Astrocyte (in vitro differentiated cells and primary cell): ENCODE results near the gene MMEL1. TPM values are rescaled to one million over a fixed set of nuclear protein-coding genes. Genes with fewer than 3 reads are reported as not detected.
A peak's percentile ranks its signal among the peaks of the same experiment; 100 is the strongest.

Experiments
- DNase-seq: peaks from one replicate; pipeline ENCODE4 v3.0.0-alpha.2; 2010; ENCODE audit warnings: low read depth
- FAIRE-seq: peaks from 2 replicates; lab custom pipeline; 2011; peaks lifted over from hg19 to GRCh38; lab: Jason Lieb, UNC
- H2AFZ ChIP-seq: 2 replicates; pipeline ENCODE4 v1.6.0; 2012; ENCODE audit warnings: low read depth, low read length, inconsistent platforms
- H3K27ac ChIP-seq: 2 replicates; pipeline ENCODE4 v1.5.1; 2011; ENCODE audit warnings: low read depth, low read length, inconsistent platforms
- H3K27me3 ChIP-seq: 2 replicates; pipeline ENCODE4 v1.6.0; 2011; ENCODE audit warnings: low read length, inconsistent platforms; ENCODE audit not compliant: insufficient read depth
- H3K36me3 ChIP-seq: 2 replicates; pipeline ENCODE4 v1.5.1; 2011; ENCODE audit warnings: low read length, inconsistent platforms; ENCODE audit not compliant: insufficient read depth
- H3K4me1 ChIP-seq: 2 replicates; pipeline ENCODE4 v1.5.1; 2011; ENCODE audit warnings: low read length, inconsistent platforms; ENCODE audit not compliant: insufficient read depth
- H3K4me2 ChIP-seq: 2 replicates; pipeline ENCODE4 v1.6.0; 2012; ENCODE audit warnings: low read length, inconsistent platforms
- H3K4me3 ChIP-seq: 2 replicates; pipeline ENCODE4 v1.5.1; 2011; ENCODE audit warnings: low read depth, mild to moderate bottlenecking, low read length, inconsistent platforms; ENCODE audit not compliant: insufficient read depth
- H3K79me2 ChIP-seq: 2 replicates; pipeline ENCODE4 v1.6.0; 2012; ENCODE audit warnings: mild to moderate bottlenecking, low read length, inconsistent platforms; ENCODE audit not compliant: insufficient read depth
- H3K9ac ChIP-seq: 2 replicates; pipeline ENCODE4 v1.6.0; 2012; ENCODE audit warnings: mild to moderate bottlenecking, low read length, inconsistent platforms
- H3K9me3 ChIP-seq: 2 replicates; pipeline ENCODE4 v1.5.1; 2012; ENCODE audit warnings: low read depth, mild to moderate bottlenecking, low read length, inconsistent platforms; ENCODE audit not compliant: insufficient read depth
- H4K20me1 ChIP-seq: 2 replicates; pipeline ENCODE4 v1.6.0; 2012; ENCODE audit warnings: low read length, inconsistent platforms; ENCODE audit not compliant: insufficient read depth
- H3K27ac Mint-ChIP-seq: one replicate; pipeline ENCODE4 v1.8.0; 2021; ENCODE audit warnings: mild to moderate bottlenecking, mixed read lengths; ENCODE audit not compliant: unreplicated experiment
- H3K27me3 Mint-ChIP-seq: one replicate; pipeline ENCODE4 v1.8.0; 2021; ENCODE audit warnings: low read depth, mixed read lengths; ENCODE audit not compliant: unreplicated experiment
- H3K36me3 Mint-ChIP-seq: one replicate; pipeline ENCODE4 v1.8.0; 2021; ENCODE audit warnings: low read depth, mixed read lengths; ENCODE audit not compliant: unreplicated experiment
- H3K4me1 Mint-ChIP-seq: one replicate; pipeline ENCODE4 v1.8.0; 2021; ENCODE audit warnings: low read depth, mixed read lengths; ENCODE audit not compliant: unreplicated experiment
- H3K4me3 Mint-ChIP-seq: one replicate; pipeline ENCODE4 v1.8.0; 2021; ENCODE audit warnings: mild to moderate bottlenecking, moderate library complexity, mixed read lengths; ENCODE audit not compliant: unreplicated experiment
- H3K9me3 Mint-ChIP-seq: one replicate; pipeline ENCODE4 v1.8.0; 2021; ENCODE audit warnings: mild to moderate bottlenecking, mixed read lengths; ENCODE audit not compliant: unreplicated experiment
- EZH2 ChIP-seq: IDR thresholded peaks from 2 replicates; pipeline ENCODE4 v1.6.1; 2012; ENCODE audit warnings: mild to moderate bottlenecking, low read length, inconsistent platforms; ENCODE audit not compliant: insufficient read depth
- total RNA-seq: library from RNA; stranded (reverse); gene quantifications from 2 replicates; pipeline ENCODE4 v1.2.1, GENCODE V29; 2021
- TF ChIP-seq, protein P1 (sequence below): IDR thresholded peaks from 2 replicates; pipeline ENCODE4 v1.5.1; 2011; ENCODE audit warnings: low read depth, mild to moderate bottlenecking, inconsistent platforms, low read length, moderate library complexity; ENCODE audit not compliant: insufficient read depth

Gene MMEL1
- total RNA-seq, 1 donor from 2014 or later: not detected

DNA sequence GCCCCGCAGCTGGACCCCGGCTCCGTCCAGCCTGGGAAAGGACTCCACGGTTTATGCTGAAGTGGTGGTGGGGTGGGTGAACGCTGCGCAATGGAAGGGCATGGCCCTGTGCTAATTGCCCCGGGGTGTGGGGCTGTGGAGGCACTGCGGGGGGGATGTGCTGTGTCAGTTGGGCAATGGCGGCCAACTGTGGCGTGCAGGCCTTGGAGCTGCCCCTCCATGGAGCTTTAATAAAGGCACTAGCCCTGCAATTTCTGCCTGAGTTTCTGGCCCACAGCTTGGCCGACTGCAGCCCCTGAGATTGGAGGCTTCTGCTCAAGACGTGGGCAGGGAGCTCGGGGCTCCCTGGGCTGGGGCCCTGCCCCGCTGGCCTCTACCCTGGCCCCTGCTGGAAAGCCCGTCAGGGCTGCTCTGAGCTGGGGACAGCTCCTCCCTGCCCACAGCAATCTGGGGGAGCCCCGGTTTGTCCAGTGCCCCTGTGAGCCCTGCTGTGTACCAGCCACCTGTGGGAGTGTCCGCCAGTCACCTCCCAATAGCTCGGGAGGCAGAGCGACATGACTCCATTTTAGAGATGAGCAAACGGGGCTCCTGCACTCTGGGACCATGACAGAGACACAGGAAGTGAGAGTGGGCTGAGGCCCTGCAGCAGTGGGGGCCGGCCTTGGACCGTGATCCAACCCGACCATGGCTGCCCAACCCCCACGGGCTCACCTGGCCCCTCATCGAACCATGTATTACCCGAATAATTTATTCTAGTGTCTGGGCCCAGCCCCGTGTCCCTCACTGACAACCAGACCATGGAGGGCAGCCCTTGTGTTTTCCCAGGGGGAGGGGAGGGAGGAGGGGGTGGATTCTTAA is 85.4 kb downstream of the MMEL1 start:
- no peaks in the 10 kb centered on the region for H4K20me1 ChIP-seq
- H3K9me3 ChIP-seq: no peaks in the 10 kb centered on the region
- Mint-ChIP-seq H3K4me3 (peak overlapping the region; percentile 76), H3K27ac (no peak overlapping the region), H3K4me1 (no peaks in the 10 kb centered on the region), H3K9me3 (no peaks in the 10 kb centered on the region), H3K36me3 (no peaks in the 10 kb centered on the region), H3K27me3 (peaks cover 6% of the 10 kb centered on the region)
- no peaks in the 10 kb centered on the region for H3K79me2 ChIP-seq
- peak overlapping the region; percentile 85 for H3K4me2 ChIP-seq
- H3K36me3 ChIP-seq: no peaks in the 10 kb centered on the region
- no peaks in the 10 kb centered on the region for H3K27me3 ChIP-seq
- H3K9ac ChIP-seq: peak overlapping the region; percentile 62
- TF ChIP-seq, protein P1, sequence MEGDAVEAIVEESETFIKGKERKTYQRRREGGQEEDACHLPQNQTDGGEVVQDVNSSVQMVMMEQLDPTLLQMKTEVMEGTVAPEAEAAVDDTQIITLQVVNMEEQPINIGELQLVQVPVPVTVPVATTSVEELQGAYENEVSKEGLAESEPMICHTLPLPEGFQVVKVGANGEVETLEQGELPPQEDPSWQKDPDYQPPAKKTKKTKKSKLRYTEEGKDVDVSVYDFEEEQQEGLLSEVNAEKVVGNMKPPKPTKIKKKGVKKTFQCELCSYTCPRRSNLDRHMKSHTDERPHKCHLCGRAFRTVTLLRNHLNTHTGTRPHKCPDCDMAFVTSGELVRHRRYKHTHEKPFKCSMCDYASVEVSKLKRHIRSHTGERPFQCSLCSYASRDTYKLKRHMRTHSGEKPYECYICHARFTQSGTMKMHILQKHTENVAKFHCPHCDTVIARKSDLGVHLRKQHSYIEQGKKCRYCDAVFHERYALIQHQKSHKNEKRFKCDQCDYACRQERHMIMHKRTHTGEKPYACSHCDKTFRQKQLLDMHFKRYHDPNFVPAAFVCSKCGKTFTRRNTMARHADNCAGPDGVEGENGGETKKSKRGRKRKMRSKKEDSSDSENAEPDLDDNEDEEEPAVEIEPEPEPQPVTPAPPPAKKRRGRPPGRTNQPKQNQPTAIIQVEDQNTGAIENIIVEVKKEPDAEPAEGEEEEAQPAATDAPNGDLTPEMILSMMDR: no peak
- TF ChIP-seq EZH2: no peak
- peaks cover 35% of the 10 kb centered on the region for H3K4me1 ChIP-seq
- no peak for DNase-seq
- no peak overlapping the region for H3K27ac ChIP-seq
- FAIRE-seq: no peak
- H2AFZ ChIP-seq: peak overlapping the region; percentile 61
- no peak overlapping the region for H3K4me3 ChIP-seq

DNA sequence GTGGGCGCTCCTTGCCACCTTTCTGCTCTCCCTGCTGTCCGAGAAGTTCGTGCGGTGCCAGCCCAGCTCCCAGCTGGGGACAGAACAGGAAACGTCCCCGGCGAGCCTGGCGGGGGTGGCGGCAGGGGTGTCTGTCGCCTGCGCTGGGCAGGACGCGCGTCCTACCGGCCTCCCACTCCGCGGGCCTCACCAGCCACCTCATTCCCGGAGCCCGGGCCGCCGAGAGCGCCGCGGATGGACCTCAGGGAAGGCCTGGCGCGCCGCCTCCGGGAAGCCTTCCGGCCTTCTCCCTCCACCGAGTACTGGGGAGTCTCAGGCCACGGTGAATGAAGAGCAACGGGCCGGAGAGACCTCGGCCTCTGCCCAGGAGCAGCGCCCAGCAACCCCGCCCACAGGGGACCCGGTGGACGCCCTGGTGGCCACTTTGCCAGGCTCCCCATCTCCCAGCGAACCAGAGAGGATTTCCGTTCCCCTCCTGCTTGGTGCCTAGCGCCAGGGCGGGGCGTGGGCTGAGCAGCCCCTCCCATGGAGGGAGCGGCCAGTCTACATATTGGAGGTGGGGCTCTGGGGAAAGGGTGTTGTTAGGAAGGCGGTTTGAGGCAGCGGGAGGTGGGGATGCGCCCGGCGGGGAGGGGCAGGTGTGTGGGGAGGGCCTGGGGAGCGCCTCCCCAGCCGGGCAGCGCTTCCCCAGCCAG is 86.2 kb downstream of the MMEL1 start:
- no peaks in the 10 kb centered on the region for H3K27me3 ChIP-seq
- Mint-ChIP-seq H3K4me3 (peak overlapping the region; percentile 71), H3K27me3 (peaks cover 8% of the 10 kb centered on the region), H3K9me3 (no peaks in the 10 kb centered on the region), H3K4me1 (no peaks in the 10 kb centered on the region), H3K36me3 (no peaks in the 10 kb centered on the region), H3K27ac (no peak overlapping the region)
- DNase-seq (peak; percentile 52), FAIRE-seq (no peak)
- H3K36me3 ChIP-seq: no peaks in the 10 kb centered on the region
- H2AFZ ChIP-seq: peak overlapping the region; percentile 61
- TF ChIP-seq, protein P1: no peak
- TF ChIP-seq EZH2: no peak
- no peaks in the 10 kb centered on the region for H3K9me3 ChIP-seq
- H3K4me2 ChIP-seq: peak overlapping the region; percentile 85
- peak overlapping the region; percentile 62 for H3K9ac ChIP-seq
- peaks cover 35% of the 10 kb centered on the region for H3K4me1 ChIP-seq
- peak overlapping the region; percentile 6 for H3K27ac ChIP-seq
- no peaks in the 10 kb centered on the region for H4K20me1 ChIP-seq
- H3K4me3 ChIP-seq: peak overlapping the region; percentile 46
- H3K79me2 ChIP-seq: no peaks in the 10 kb centered on the region
